Spleen (tissue), 11 donors: ENCODE results near the gene ARSG. TPM values are rescaled to one million over a fixed set of nuclear protein-coding genes. Genes with fewer than 3 reads are reported as not detected.
"Not testable (repeated sequence)": the region's sequence is repeated elsewhere in the genome, so short reads cannot be mapped to it uniquely, and the experiment has no call there.

Experiments
- DNase-seq: peaks from one replicate; pipeline ENCODE4 v3.0.0-alpha.2; 2020
- H3K27ac ChIP-seq, 8 donors: fragments of 200-600 bp; sonication (generic) in 7 of 8; 1 replicate in 4 of 8; 2 replicates in 4 of 8; pipeline versions ENCODE4 v1.5.0 to v1.8.0; 2016 to 2021; ENCODE audit warnings: inconsistent platforms in 4 of 8, mild to moderate bottlenecking in 4 of 8, moderate library complexity in 1 of 8
- H3K27me3 ChIP-seq, 7 donors: fragments of 200-600 bp; sonication (generic) in 6 of 7; replicated peaks in 1 of 7; 1 replicate in 4 of 7; 2 replicates in 3 of 7; pipeline versions ENCODE4 v1.5.0 to v1.8.0; 2016 to 2021; ENCODE audit warnings: inconsistent platforms in 3 of 7, mild to moderate bottlenecking in 1 of 7
- H3K36me3 ChIP-seq, 6 donors: fragments of 200-600 bp; sonication (generic) in 5 of 6; 1 replicate in 4 of 6; 2 replicates in 2 of 6; pipeline versions ENCODE4 v1.5.0 to v1.8.0; 2016 to 2021; ENCODE audit warnings: inconsistent platforms in 2 of 6
- H3K4me1 ChIP-seq, 6 donors: fragments of 200-600 bp; sonication (generic) in 5 of 6; 1 replicate in 3 of 6; 2 replicates in 3 of 6; pipeline versions ENCODE4 v1.5.0 to v1.8.0; 2016 to 2021; ENCODE audit warnings: inconsistent platforms in 3 of 6
- H3K4me3 ChIP-seq, 8 donors: fragments of 200-600 bp; sonication (generic) in 7 of 8; 1 replicate in 4 of 8; 2 replicates in 4 of 8; pipeline versions ENCODE4 v1.5.0 to v1.8.0; 2016 to 2021; ENCODE audit warnings: inconsistent platforms in 4 of 8, mild to moderate bottlenecking in 4 of 8, moderate library complexity in 2 of 8
- H3K9me3 ChIP-seq, 8 donors: fragments of 200-600 bp; sonication (generic) in 7 of 8; 1 replicate in 4 of 8; 2 replicates in 4 of 8; pipeline versions ENCODE4 v1.5.0 to v1.8.0; 2016 to 2021; ENCODE audit warnings: inconsistent platforms in 4 of 8
- POLR2A ChIP-seq, 3 donors: fragments of 450-650 bp; IDR thresholded peaks; one replicate each; pipeline ENCODE4 v1.5.1; 2017; ENCODE audit warnings: antibody characterized with exemption in 3 of 3, mild to moderate bottlenecking in 1 of 3
- POLR2AphosphoS5 ChIP-seq, 3 donors: sonication (generic); formaldehyde crosslinking; IDR thresholded peaks; one replicate each; pipeline ENCODE4 v1.5.1; 2017; ENCODE audit warnings: antibody characterized with exemption in 3 of 3
- WGBS, 5 donors: extraction: QIAGEN DNeasy Blood & Tissue Kit in 3 of 5; methylation state at CpG; one replicate each; pipeline versions ENCODE4 v1.1.5 to v1.1.7; 2013 to 2018; 5-methylcytosine and 5-hydroxymethylcytosine counted together
- intact Hi-C: fragments of 100-400 bp; cut with DNase I; formaldehyde crosslinking; loops from one replicate; pipeline ENCODE4 v1.15.0; 2023; ENCODE audit warnings: low total_unique reads
- polyA plus RNA-seq, 3 donors: library from polyadenylated mRNA; stranded (reverse); fragments of 200-250 nt; gene quantifications; one replicate each; pipeline ENCODE4 v1.2.1, GENCODE V29; 2013
- total RNA-seq, 7 donors: library from RNA; depleted of rRNA in 3 of 7; stranded (reverse); fragments of >200 nt in 3 of 7; fragmentation: NEBNext Ultra II Directional in 4 of 7; extraction: Animal tissue kit (Norgen Biotek cat#: 25700) in 4 of 7; gene quantifications; one replicate each; pipeline versions ENCODE4 v1.1.0 to v1.2.1, GENCODE V29; 2016 to 2021
- TF ChIP-seq, protein P1 (sequence below), 11 experiments: fragments of 200-600 bp in 7 of 11; fragments of 450-650 bp in 4 of 11; sonication (generic) in 4 of 11; IDR thresholded peaks in 8 of 11; conservative IDR thresholded peaks in 3 of 11; 1 replicate in 7 of 11; 2 replicates in 4 of 11; pipeline versions ENCODE4 v1.4.0 to v1.8.0; 2016 to 2021; ENCODE audit warnings: antibody characterized with exemption in 11 of 11, inconsistent platforms in 4 of 11, mild to moderate bottlenecking in 1 of 11
- donor health status: healthy with polysubstance abuse.
- donor health status: DM: no; HTN: no; CAD: no; lungs with moderate emphysema.
- donor health status: DM: no; HTN: no; CAD: no.
- donor health status: Bipolar disorder and iron deficiency.
- donor health status: healthy.
- donor health status: DM: no; HTN: no; CAD: no.
- donor health status: DM: yes; HTN: yes; CAD: no.

ARSG gene
- total and polyA plus RNA-seq, 10 donors, result 1.5 to 24.3 (median 14.2) TPM

DNA sequence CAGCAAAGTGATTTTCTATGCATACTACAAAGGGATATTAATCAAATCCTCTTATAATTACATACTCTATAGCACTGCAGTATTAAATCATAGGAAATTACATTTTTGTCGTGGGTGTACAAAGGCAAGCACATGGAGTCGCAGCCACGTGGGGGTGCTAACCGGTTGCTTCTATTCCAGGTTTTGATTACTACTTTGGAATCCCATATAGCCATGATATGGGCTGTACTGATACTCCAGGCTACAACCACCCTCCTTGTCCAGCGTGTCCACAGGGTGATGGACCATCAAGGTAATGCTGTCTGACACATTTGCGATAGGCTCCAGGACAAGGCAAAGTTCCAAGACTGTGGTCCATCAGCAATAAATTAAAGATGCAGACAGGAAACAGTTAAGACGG is 60.1 kb downstream of the ARSG start:
- no peak overlapping the region for H3K4me3 ChIP-seq
- peaks cover 0 to 5% (median 0%) of the 10 kb centered on the region in 6 donors for H3K36me3 ChIP-seq
- DNase-seq, result peak; percentile 5

DNA sequence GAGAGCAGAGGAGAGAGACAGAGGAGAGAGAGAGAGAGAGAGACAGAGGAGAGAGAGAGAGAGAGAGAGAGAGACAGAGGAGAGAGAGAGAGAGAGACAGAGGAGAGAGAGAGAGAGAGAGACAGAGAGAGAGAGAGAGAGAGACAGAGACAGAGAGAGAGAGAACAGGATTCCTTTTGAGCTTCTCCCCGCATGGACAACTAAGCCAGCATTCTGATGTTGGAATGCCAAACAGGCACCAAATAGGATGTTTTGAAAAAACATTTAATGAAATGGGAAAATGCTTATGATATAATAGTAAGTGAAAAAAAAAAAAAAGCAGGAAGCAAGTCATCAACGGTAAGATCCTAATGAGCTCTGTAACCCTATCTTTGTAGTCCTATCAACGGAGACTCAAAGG is 60.7 kb downstream of the ARSG start:
- Histone ChIP-seq H3K4me1 (peaks cover 12 to 95% (median 61%) of the 10 kb centered on the region in 6 donors), H3K27me3 (no peaks in the 10 kb centered on the region), H3K4me3 (no peak overlapping the region), H3K9me3 (no peaks in the 10 kb centered on the region), H3K36me3 (peaks cover 0 to 8% (median 0%) of the 10 kb centered on the region in 6 donors), H3K27ac (no peak overlapping the region)
- TF ChIP-seq POLR2AphosphoS5 (IDR thresholded peaks at IDR 0.05), result no peak
- TF ChIP-seq, protein P1, sequence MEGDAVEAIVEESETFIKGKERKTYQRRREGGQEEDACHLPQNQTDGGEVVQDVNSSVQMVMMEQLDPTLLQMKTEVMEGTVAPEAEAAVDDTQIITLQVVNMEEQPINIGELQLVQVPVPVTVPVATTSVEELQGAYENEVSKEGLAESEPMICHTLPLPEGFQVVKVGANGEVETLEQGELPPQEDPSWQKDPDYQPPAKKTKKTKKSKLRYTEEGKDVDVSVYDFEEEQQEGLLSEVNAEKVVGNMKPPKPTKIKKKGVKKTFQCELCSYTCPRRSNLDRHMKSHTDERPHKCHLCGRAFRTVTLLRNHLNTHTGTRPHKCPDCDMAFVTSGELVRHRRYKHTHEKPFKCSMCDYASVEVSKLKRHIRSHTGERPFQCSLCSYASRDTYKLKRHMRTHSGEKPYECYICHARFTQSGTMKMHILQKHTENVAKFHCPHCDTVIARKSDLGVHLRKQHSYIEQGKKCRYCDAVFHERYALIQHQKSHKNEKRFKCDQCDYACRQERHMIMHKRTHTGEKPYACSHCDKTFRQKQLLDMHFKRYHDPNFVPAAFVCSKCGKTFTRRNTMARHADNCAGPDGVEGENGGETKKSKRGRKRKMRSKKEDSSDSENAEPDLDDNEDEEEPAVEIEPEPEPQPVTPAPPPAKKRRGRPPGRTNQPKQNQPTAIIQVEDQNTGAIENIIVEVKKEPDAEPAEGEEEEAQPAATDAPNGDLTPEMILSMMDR (IDR thresholded peaks at IDR 0.05 in 8 of 11, conservative IDR thresholded peaks at IDR 0.05 in 3 of 11), result peak in 1 of 11 experiments; percentile 8
- 59 to 68% (median 61%) methylated on average over 3 of the region's 3 CpGs for WGBS, 5 donors
- no peak for DNase-seq
- intact Hi-C loops, result no loop called here

More for the DNA sequence above, 60.1 kb downstream of the ARSG start:
- Histone ChIP-seq H3K27ac (no peak overlapping the region), H3K27me3 (no peaks in the 10 kb centered on the region), H3K9me3 (no peaks in the 10 kb centered on the region), H3K4me1 (peaks cover 18 to 95% (median 61%) of the 10 kb centered on the region in 6 donors)
- 71 to 82% (median 75%) methylated on average over 7 of the region's 7 CpGs for WGBS, 5 donors
- intact Hi-C loops, result no loop called here
- TF ChIP-seq POLR2A (IDR thresholded peaks at IDR 0.05) (no peak), POLR2AphosphoS5 (IDR thresholded peaks at IDR 0.05) (no peak)
- TF ChIP-seq, protein P1 (IDR thresholded peaks at IDR 0.05 in 8 of 11, conservative IDR thresholded peaks at IDR 0.05 in 3 of 11), result no peak

- intact Hi-C loops, result not testable (repeated sequence)
These were observed 61.4 kb downstream of the ARSG start for GRCh38 chr17:68352671-68353070.

GRCh38 chr17:68353111-68353521 is 61.8 kb downstream of the ARSG start:
- Histone ChIP-seq H3K4me1 (peaks cover 2 to 95% (median 53%) of the 10 kb centered on the region in 6 donors), H3K27ac (peak overlapping the region in 3 of 8 donors; percentile 7 to 76 (median 54)), H3K9me3 (no peaks in the 10 kb centered on the region), H3K36me3 (peaks cover 0 to 19% (median 0%) of the 10 kb centered on the region in 6 donors), H3K4me3 (no peak overlapping the region), H3K27me3 (no peaks in the 10 kb centered on the region)
- intact Hi-C loops, result no loop called here
- no peak for DNase-seq
- WGBS, 5 donors, result 55 to 79% (median 66%) methylated on average over 4 of the region's 4 CpGs
- TF ChIP-seq POLR2AphosphoS5 (IDR thresholded peaks at IDR 0.05) (no peak), POLR2A (IDR thresholded peaks at IDR 0.05) (no peak)
- TF ChIP-seq, protein P1 (IDR thresholded peaks at IDR 0.05 in 8 of 11, conservative IDR thresholded peaks at IDR 0.05 in 3 of 11), result no peak

More at GRCh38 chr17:68352671-68353070, 61.4 kb downstream of the ARSG start:
- Histone ChIP-seq H3K4me1 (peaks cover 7 to 95% (median 58%) of the 10 kb centered on the region in 6 donors), H3K27ac (peak overlapping the region in 3 of 8 donors; percentile 0 to 54 (median 11)), H3K36me3 (peaks cover 0 to 15% (median 0%) of the 10 kb centered on the region in 6 donors)
- not testable (repeated sequence) for H3K27me3 ChIP-seq, H3K4me3 ChIP-seq, DNase-seq, H3K9me3 ChIP-seq
- 91 to 95% (median 94%) methylated on average over 9 of the region's 9 CpGs for WGBS, 5 donors

DNA sequence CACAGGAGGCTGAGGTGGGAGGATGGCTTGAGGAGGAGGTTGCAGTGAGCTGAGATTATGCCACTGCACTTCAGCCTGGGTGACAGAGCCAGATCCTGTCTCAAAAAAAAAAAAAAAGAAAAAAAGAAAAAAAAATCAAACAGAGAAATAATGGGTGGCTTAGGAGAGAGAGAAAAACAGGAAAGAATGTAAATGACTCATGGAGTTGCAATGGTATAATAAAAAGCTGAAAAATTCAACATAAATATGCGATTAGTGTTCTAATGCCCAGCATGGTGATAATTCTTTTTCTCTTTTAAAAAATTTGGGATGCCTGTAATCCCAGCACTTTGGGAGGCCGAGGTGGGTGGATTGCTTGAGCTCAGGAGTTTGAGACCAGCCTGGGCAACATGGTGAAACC is 63.0 kb downstream of the ARSG start:
- H3K4me1 ChIP-seq, result peaks cover 0 to 87% (median 42%) of the 10 kb centered on the region in 6 donors
- 90 to 96% (median 94%) methylated on average over 2 of the region's 2 CpGs for WGBS, 5 donors
- DNase-seq, H3K4me3 ChIP-seq, intact Hi-C loops, H3K9me3 ChIP-seq, H3K27me3 ChIP-seq: not testable (repeated sequence)
- H3K27ac ChIP-seq, result peak overlapping the region in 2 of 8 donors; percentile 76 to 78
- H3K36me3 ChIP-seq, result peaks cover 0 to 19% (median 0%) of the 10 kb centered on the region in 6 donors

DNA sequence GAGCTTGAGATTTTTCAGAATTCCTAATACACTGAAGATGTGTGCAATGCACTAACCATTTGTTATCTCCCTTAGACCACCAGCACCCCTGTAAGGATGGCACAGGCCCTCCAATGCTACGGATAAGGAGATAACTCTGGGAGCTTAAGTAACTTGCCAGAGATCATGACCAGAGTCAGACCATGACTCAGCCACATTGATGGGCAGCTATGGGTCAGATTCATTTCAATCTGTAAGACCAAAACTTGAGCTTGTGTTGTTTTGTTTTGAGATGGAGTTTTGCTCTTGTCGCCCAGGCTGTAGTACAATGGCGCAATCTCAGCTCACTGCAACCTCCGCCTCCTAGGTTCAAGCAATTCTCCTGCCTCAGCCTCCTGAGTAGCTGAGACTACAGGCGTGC is 63.8 kb downstream of the ARSG start:
- intact Hi-C loops, H3K9me3 ChIP-seq, DNase-seq, H3K27me3 ChIP-seq, H3K4me3 ChIP-seq: not testable (repeated sequence)
- Histone ChIP-seq H3K4me1 (peaks cover 0 to 87% (median 39%) of the 10 kb centered on the region in 6 donors), H3K36me3 (peaks cover 0 to 19% (median 0%) of the 10 kb centered on the region in 6 donors), H3K27ac (peak overlapping the region in 3 of 8 donors; percentile 76 to 78 (median 77))
- WGBS, 5 donors, result 79 to 98% (median 89%) methylated on average over 5 of the region's 5 CpGs
